ENCODE measurements around the gene CHRNB2. TPM values are rescaled to one million over a fixed set of nuclear protein-coding genes. Genes with fewer than 3 reads are reported as not detected.
A peak's percentile ranks its signal among the peaks of the same experiment; 100 is the strongest.

Gene CHRNB2
- total and polyA plus RNA-seq, 9 of the 15 experiments (the other 6 are each of a cell fraction or from before 2014, with no cell fraction given) = 0.01 TPM; not detected in 8

DNA sequence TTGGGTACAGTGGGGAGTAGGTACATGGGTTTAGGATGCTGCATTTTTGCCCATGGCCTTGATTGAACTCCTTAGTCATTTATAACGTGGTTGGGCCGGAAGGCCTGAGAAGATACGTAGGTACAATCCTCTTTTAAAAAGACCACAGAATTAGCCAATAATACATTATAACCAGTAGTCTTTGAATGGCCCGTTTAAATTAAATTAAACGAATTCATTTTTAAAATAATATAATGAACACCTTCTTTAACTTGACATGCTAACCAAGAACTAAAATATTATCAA is 60.5 kb downstream of the CHRNB2 start (continued):
- TF ChIP-seq MEF2D (tag; conservative IDR thresholded peaks at IDR 0.05; ENCODE audit: low read depth) (0 out of 2 replicates have a peak, but pooled peaks have one; percentile 37), EP400 (IDR thresholded peaks at IDR 0.05) (peak; percentile 71; the same call in 1 of the 2 replicates), POLR3G (IDR thresholded peaks at IDR 0.05; ENCODE audit: extremely low read depth, insufficient read length, insufficient replicate concordance) (no peak), FOXJ2 (tag; IDR thresholded peaks at IDR 0.05) (no peak), TAF15 (IDR thresholded peaks at IDR 0.05; ENCODE audit: low read depth, low read length) (no peak), TEAD2 (tag; IDR thresholded peaks at IDR 0.05) (no peak), HLTF (IDR thresholded peaks at IDR 0.05) (no peak), ERF (CRISPR knock-in tag; IDR thresholded peaks at IDR 0.05) (no peak), EGR1 (conservative IDR thresholded peaks at IDR 0.05) (no peak), RNF2 (IDR thresholded peaks at IDR 0.05) (no peak), SMARCE1 (IDR thresholded peaks at IDR 0.05) (no peak), ZNF217 (CRISPR knock-in tag; IDR thresholded peaks at IDR 0.05) (no peak), ZSCAN32 (CRISPR knock-in tag; IDR thresholded peaks at IDR 0.05) (no peak), ZNF143 (CRISPR knock-in tag; IDR thresholded peaks at IDR 0.05) (no peak), HDAC8 (tag; IDR thresholded peaks at IDR 0.05) (no peak), ZNF121 (CRISPR knock-in tag; conservative IDR thresholded peaks at IDR 0.05) (no peak), PPARD (CRISPR knock-in tag; IDR thresholded peaks at IDR 0.05) (no peak)
- TF ChIP-seq, protein P1, sequence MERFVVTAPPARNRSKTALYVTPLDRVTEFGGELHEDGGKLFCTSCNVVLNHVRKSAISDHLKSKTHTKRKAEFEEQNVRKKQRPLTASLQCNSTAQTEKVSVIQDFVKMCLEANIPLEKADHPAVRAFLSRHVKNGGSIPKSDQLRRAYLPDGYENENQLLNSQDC (CRISPR knock-in tag; IDR thresholded peaks at IDR 0.05) = no peak
- TF ChIP-seq, protein P2, sequence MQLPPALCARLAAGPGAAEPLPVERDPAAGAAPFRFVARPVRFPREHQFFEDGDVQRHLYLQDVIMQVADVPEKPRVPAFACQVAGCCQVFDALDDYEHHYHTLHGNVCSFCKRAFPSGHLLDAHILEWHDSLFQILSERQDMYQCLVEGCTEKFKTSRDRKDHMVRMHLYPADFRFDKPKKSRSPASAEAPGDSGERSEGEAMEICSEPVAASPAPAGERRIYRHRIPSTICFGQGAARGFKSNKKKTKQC (CRISPR knock-in tag; IDR thresholded peaks at IDR 0.05) = no peak
- TF ChIP-seq, protein P3, sequence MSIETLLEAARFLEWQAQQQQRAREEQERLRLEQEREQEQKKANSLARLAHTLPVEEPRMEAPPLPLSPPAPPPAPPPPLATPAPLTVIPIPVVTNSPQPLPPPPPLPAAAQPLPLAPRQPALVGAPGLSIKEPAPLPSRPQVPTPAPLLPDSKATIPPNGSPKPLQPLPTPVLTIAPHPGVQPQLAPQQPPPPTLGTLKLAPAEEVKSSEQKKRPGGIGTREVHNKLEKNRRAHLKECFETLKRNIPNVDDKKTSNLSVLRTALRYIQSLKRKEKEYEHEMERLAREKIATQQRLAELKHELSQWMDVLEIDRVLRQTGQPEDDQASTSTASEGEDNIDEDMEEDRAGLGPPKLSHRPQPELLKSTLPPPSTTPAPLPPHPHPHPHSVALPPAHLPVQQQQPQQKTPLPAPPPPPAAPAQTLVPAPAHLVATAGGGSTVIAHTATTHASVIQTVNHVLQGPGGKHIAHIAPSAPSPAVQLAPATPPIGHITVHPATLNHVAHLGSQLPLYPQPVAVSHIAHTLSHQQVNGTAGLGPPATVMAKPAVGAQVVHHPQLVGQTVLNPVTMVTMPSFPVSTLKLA (conservative IDR thresholded peaks at IDR 0.05) = peak in 1 of 2 experiments; percentile 39; a peak in 1 of 4 replicates
- TF ChIP-seq, protein P4, sequence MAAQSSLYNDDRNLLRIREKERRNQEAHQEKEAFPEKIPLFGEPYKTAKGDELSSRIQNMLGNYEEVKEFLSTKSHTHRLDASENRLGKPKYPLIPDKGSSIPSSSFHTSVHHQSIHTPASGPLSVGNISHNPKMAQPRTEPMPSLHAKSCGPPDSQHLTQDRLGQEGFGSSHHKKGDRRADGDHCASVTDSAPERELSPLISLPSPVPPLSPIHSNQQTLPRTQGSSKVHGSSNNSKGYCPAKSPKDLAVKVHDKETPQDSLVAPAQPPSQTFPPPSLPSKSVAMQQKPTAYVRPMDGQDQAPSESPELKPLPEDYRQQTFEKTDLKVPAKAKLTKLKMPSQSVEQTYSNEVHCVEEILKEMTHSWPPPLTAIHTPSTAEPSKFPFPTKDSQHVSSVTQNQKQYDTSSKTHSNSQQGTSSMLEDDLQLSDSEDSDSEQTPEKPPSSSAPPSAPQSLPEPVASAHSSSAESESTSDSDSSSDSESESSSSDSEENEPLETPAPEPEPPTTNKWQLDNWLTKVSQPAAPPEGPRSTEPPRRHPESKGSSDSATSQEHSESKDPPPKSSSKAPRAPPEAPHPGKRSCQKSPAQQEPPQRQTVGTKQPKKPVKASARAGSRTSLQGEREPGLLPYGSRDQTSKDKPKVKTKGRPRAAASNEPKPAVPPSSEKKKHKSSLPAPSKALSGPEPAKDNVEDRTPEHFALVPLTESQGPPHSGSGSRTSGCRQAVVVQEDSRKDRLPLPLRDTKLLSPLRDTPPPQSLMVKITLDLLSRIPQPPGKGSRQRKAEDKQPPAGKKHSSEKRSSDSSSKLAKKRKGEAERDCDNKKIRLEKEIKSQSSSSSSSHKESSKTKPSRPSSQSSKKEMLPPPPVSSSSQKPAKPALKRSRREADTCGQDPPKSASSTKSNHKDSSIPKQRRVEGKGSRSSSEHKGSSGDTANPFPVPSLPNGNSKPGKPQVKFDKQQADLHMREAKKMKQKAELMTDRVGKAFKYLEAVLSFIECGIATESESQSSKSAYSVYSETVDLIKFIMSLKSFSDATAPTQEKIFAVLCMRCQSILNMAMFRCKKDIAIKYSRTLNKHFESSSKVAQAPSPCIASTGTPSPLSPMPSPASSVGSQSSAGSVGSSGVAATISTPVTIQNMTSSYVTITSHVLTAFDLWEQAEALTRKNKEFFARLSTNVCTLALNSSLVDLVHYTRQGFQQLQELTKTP (IDR thresholded peaks at IDR 0.05; ENCODE audit: low read depth in 1 of 2, partially characterized antibody in 2 of 2) = no peak
- TF ChIP-seq, protein P5, sequence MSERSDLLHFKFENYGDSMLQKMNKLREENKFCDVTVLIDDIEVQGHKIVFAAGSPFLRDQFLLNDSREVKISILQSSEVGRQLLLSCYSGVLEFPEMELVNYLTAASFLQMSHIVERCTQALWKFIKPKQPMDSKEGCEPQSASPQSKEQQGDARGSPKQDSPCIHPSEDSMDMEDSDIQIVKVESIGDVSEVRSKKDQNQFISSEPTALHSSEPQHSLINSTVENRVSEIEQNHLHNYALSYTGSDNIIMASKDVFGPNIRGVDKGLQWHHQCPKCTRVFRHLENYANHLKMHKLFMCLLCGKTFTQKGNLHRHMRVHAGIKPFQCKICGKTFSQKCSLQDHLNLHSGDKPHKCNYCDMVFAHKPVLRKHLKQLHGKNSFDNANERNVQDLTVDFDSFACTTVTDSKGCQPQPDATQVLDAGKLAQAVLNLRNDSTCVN (CRISPR knock-in tag; IDR thresholded peaks at IDR 0.05) = no peak
- TF ChIP-seq, protein P6, sequence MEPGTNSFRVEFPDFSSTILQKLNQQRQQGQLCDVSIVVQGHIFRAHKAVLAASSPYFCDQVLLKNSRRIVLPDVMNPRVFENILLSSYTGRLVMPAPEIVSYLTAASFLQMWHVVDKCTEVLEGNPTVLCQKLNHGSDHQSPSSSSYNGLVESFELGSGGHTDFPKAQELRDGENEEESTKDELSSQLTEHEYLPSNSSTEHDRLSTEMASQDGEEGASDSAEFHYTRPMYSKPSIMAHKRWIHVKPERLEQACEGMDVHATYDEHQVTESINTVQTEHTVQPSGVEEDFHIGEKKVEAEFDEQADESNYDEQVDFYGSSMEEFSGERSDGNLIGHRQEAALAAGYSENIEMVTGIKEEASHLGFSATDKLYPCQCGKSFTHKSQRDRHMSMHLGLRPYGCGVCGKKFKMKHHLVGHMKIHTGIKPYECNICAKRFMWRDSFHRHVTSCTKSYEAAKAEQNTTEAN (CRISPR knock-in tag; IDR thresholded peaks at IDR 0.05) = no peak
